Mesothelial cell of epicardium (in vitro differentiated cells): ENCODE results near the gene SPATS2L. TPM values are rescaled to one million over a fixed set of nuclear protein-coding genes. Genes with fewer than 3 reads are reported as not detected.
A peak's percentile ranks its signal among the peaks of the same experiment; 100 is the strongest.

ENCODE experiments used
- DNase-seq, 2 experiments: peaks; one replicate each; pipeline ENCODE4 v3.0.0; 2021; ENCODE audit warnings: low spot score in 2 of 2; ENCODE audit not compliant: unreplicated experiment in 2 of 2
- H3K27ac Mint-ChIP-seq: 2 replicates; pipeline ENCODE4 v1.8.0; 2021; ENCODE audit warnings: mixed read lengths
- H3K27me3 Mint-ChIP-seq: 2 replicates; pipeline ENCODE4 v1.8.0; 2021; ENCODE audit warnings: low read depth, mixed read lengths
- H3K36me3 Mint-ChIP-seq: 2 replicates; pipeline ENCODE4 v1.8.0; 2021; ENCODE audit warnings: mixed read lengths
- H3K4me1 Mint-ChIP-seq: 2 replicates; pipeline ENCODE4 v1.8.0; 2021; ENCODE audit warnings: mixed read lengths
- H3K4me3 Mint-ChIP-seq: 2 replicates; pipeline ENCODE4 v1.8.0; 2021; ENCODE audit warnings: mild to moderate bottlenecking, moderate library complexity, mixed read lengths
- H3K9me3 Mint-ChIP-seq: 2 replicates; pipeline ENCODE4 v1.8.0; 2021; ENCODE audit warnings: mixed read lengths
- CTCF ChIP-seq: fragments of 200-600 bp; sonication (generic); IDR thresholded peaks from one replicate; pipeline ENCODE4 v1.5.0; 2021; ENCODE audit warnings: antibody characterized with exemption; ENCODE audit not compliant: unreplicated experiment
- total RNA-seq: library from RNA; stranded (reverse); gene quantifications from 3 replicates; pipeline ENCODE4 v1.2.1, GENCODE V29; 2021

Gene SPATS2L
- total RNA-seq, 1 donor from 2014 or later, result 84.8 TPM

DNA sequence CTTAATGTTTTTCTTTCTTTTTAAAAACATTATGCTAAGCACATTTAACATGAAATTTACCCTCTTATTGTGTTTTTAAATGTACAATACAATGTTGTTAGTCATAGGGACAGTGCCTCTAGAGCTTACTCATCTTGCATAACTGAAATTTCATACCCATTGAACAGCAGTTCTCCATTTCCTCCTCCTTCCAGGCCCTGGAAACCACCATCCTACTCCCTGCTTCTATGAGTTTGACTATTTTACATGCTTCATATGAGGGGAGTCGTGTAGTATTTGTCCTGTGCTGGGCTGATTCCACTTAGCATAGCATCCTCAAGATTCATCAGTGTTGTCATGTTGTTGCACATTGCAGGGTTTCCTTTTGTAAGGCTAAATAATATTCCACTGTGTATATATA is 92.6 kb downstream of the SPATS2L start:
- H3K4me3 Mint-ChIP-seq, result no peak overlapping the region
- DNase-seq, result no peak
- TF ChIP-seq CTCF, result no peak
- H3K27ac Mint-ChIP-seq, result no peak overlapping the region
- H3K4me1 Mint-ChIP-seq, result peaks cover 4% of the 10 kb centered on the region
- peaks cover 21% of the 10 kb centered on the region for H3K36me3 Mint-ChIP-seq
- peaks cover 5% of the 10 kb centered on the region for H3K9me3 Mint-ChIP-seq
- H3K27me3 Mint-ChIP-seq, result no peaks in the 10 kb centered on the region

GRCh38 chr2:200399636-200400035 is 93.1 kb downstream of the SPATS2L start:
- peaks cover 5% of the 10 kb centered on the region for H3K9me3 Mint-ChIP-seq
- DNase-seq, result no peak
- no peak for TF ChIP-seq CTCF
- no peaks in the 10 kb centered on the region for H3K27me3 Mint-ChIP-seq
- no peak overlapping the region for H3K27ac Mint-ChIP-seq
- peaks cover 8% of the 10 kb centered on the region for H3K4me1 Mint-ChIP-seq
- peaks cover 21% of the 10 kb centered on the region for H3K36me3 Mint-ChIP-seq
- no peak overlapping the region for H3K4me3 Mint-ChIP-seq

DNA sequence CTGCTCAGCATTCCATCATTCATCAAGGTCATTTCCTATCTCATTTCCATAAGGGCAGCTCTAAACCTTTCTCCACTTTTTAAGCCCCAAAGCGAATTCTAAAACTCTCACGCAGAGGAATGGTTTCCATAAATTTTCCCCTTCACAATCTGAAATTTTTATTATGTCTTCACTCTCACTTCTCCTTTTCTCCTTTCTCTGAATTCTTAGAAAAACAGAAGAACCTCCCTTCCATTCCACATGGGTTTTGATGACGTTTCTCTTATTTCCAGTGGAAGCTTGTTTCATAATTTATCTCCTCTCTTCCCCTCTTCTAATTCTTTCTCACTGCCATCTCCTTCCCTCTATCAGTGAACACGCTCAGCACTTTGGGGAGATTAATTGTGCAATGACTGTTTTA is 97.3 kb downstream of the SPATS2L start:
- Mint-ChIP-seq H3K27ac (no peak overlapping the region), H3K36me3 (peaks cover 32% of the 10 kb centered on the region), H3K4me1 (peaks cover 20% of the 10 kb centered on the region), H3K9me3 (peaks cover 5% of the 10 kb centered on the region), H3K4me3 (no peak overlapping the region), H3K27me3 (no peaks in the 10 kb centered on the region)
- DNase-seq, result no peak
- TF ChIP-seq CTCF, result no peak

GRCh38 chr2:200404615-200405014 is 98.1 kb downstream of the SPATS2L start:
- peaks cover 20% of the 10 kb centered on the region for H3K4me1 Mint-ChIP-seq
- no peak for DNase-seq
- H3K27me3 Mint-ChIP-seq, result no peaks in the 10 kb centered on the region
- TF ChIP-seq CTCF, result no peak
- peak overlapping the region; percentile 61 for H3K27ac Mint-ChIP-seq
- H3K36me3 Mint-ChIP-seq, result peaks cover 26% of the 10 kb centered on the region
- no peak overlapping the region for H3K4me3 Mint-ChIP-seq
- peaks cover 5% of the 10 kb centered on the region for H3K9me3 Mint-ChIP-seq

DNA sequence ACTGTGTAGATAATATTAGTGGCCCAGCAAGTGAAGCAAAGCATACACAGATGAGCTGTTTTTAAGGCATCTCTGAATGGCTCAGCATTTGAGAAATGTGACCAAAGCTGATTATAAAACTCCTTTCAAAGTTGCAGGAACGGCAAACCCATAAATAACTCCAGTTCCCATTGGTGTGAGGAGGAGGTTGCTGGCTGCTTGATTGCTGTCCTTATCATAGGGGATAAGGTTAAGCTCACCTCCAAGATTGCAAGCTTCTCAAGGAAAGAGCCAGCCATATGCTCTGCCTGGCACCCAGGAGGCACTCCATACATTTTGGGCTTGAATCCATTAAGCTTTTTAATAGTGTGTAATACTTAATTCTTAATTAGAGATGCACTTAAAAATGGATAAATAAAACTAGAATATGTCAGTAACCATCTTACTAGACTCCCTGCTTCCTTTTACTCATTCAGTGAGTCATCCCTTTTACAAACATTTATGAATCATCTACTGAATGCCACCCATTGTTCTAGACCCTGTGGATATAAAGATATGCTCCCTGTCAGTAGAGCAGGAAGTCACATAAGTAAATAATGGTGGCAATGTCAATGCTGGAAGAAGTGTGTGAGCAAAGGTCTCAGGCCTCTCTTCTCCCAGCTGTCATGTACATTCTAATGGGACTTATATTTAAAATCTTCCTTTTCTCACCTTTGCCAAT is 99.3 kb downstream of the SPATS2L start:
- no peak for TF ChIP-seq CTCF
- H3K4me3 Mint-ChIP-seq, result no peak overlapping the region
- peak overlapping the region; percentile 61 for H3K27ac Mint-ChIP-seq
- peaks cover 20% of the 10 kb centered on the region for H3K4me1 Mint-ChIP-seq
- no peak for DNase-seq
- H3K27me3 Mint-ChIP-seq, result no peaks in the 10 kb centered on the region
- peaks cover 5% of the 10 kb centered on the region for H3K9me3 Mint-ChIP-seq
- H3K36me3 Mint-ChIP-seq, result peaks cover 26% of the 10 kb centered on the region

DNA sequence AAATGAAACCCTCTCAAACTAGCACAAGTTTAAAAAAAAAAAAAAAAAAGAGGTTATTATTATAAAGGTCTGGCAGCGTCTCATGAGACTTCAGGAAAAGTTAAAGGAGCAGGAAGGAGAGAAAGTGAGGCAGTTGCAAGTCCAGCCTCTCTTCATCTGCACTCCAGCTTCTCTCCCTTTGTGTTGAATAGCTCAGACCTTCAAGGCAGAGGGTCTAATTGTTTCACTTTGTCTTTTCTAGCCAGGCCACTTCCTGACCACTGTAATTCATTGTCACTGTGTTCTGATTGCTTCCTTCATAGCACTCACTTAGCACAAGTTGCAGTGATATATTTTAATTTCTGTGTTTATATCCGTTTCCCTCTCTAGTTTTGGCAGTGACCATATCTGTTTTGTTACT is 99.9 kb downstream of the SPATS2L start:
- H3K9me3 Mint-ChIP-seq, result peaks cover 5% of the 10 kb centered on the region
- peaks cover 20% of the 10 kb centered on the region for H3K4me1 Mint-ChIP-seq
- no peak overlapping the region for H3K4me3 Mint-ChIP-seq
- H3K27ac Mint-ChIP-seq, result peak overlapping the region; percentile 61
- no peaks in the 10 kb centered on the region for H3K27me3 Mint-ChIP-seq
- peaks cover 23% of the 10 kb centered on the region for H3K36me3 Mint-ChIP-seq
- no peak for TF ChIP-seq CTCF
- no peak for DNase-seq
